Right renal cortex interstitium (tissue), 3 donors: ENCODE data around the gene NEURL1B. TPM values are rescaled to one million over a fixed set of nuclear protein-coding genes. Genes with fewer than 3 reads are reported as not detected.
"Not testable (repeated sequence)": the region's sequence is repeated elsewhere in the genome, so short reads cannot be mapped to it uniquely, and the experiment has no call there.

Experiments used
- DNase-seq, 3 donors: peaks; one replicate each; pipeline ENCODE4 v3.0.0-alpha.2; 2013; ENCODE audit warnings: low read depth in 3 of 3, low spot score in 2 of 3
- polyA plus RNA-seq, 3 donors: library from polyadenylated mRNA; unstranded; fragments of 120-200 nt; gene quantifications; one replicate each; pipeline ENCODE4 v1.2.1, GENCODE V29; 2013; ENCODE audit not compliant: insufficient read length in 3 of 3

Gene NEURL1B
- polyA plus RNA-seq, 3 donors, result 12.4 to 16.3 (median 14.4) TPM

- DNase-seq, result no peak
Observed at GRCh38 chr5:172710676-172711075, 69.6 kb downstream of the NEURL1B start.

- not testable (repeated sequence) for DNase-seq
Observed at GRCh38 chr5:172711321-172711861, 70.3 kb downstream of the NEURL1B start.

- no peak for DNase-seq
Observed at GRCh38 chr5:172712610-172713009, 71.5 kb downstream of the NEURL1B start.

GRCh38 chr5:172713113-172713808 lies 72.2 kb downstream of the NEURL1B start:
- no peak for DNase-seq

- DNase-seq, result no peak
Observed at GRCh38 chr5:172713809-172714490, 72.9 kb downstream of the NEURL1B start.

- DNase-seq, result no peak
Observed at GRCh38 chr5:172714491-172715420, 73.7 kb downstream of the NEURL1B start.

GRCh38 chr5:172715421-172715780 lies 74.3 kb downstream of the NEURL1B start:
- no peak for DNase-seq

- DNase-seq, result no peak
Observed at GRCh38 chr5:172715931-172716682, 75.0 kb downstream of the NEURL1B start.

- DNase-seq, result no peak
Observed at GRCh38 chr5:172716796-172717313, 75.8 kb downstream of the NEURL1B start.

GRCh38 chr5:172717481-172718195 lies 76.6 kb downstream of the NEURL1B start:
- no peak for DNase-seq

GRCh38 chr5:172718527-172719114 lies 77.6 kb downstream of the NEURL1B start:
- DNase-seq, result no peak

- DNase-seq, result no peak
Observed at GRCh38 chr5:172719211-172719610, 78.1 kb downstream of the NEURL1B start.

- DNase-seq, result no peak
Observed at GRCh38 chr5:172720655-172721054, 79.6 kb downstream of the NEURL1B start.

- no peak for DNase-seq
Observed at GRCh38 chr5:172721455-172722326, 80.6 kb downstream of the NEURL1B start.

GRCh38 chr5:172722327-172722815 lies 81.3 kb downstream of the NEURL1B start:
- DNase-seq, result no peak

- DNase-seq, result no peak
Observed at GRCh38 chr5:172723508-172723907, 82.4 kb downstream of the NEURL1B start.

GRCh38 chr5:172724242-172725183 lies 83.5 kb downstream of the NEURL1B start:
- DNase-seq, result no peak
